Upper lobe of left lung (tissue), 6 donors: ENCODE results near the gene NSUN2. TPM values are rescaled to one million over a fixed set of nuclear protein-coding genes. Genes with fewer than 3 reads are reported as not detected.
A peak's percentile ranks its signal among the peaks of the same experiment; 100 is the strongest.
"Not testable (repeated sequence)": the region's sequence is repeated elsewhere in the genome, so short reads cannot be mapped to it uniquely, and the experiment has no call there.

Experiments used
- ATAC-seq, 2 donors: fragments of 200-7000 bp; cut with Tn5 transposase; one replicate each; pipeline ENCODE4 v1.9.1; 2022; ENCODE audit warnings: mild to moderate bottlenecking in 2 of 2, moderate library complexity in 2 of 2; ENCODE audit not compliant: low FRiP score in 2 of 2
- DNase-seq, 2 donors: peaks; one replicate each; pipeline ENCODE4 v3.0.0-alpha.2; 2019 to 2020
- H3K27ac ChIP-seq, 4 donors: fragments of 200-600 bp; sonication (generic); one replicate each; pipeline ENCODE4 v1.5.1; 2016 to 2019
- H3K27me3 ChIP-seq, 4 donors: fragments of 200-600 bp; sonication (generic); one replicate each; pipeline ENCODE4 v1.5.1; 2017 to 2019
- H3K36me3 ChIP-seq, 4 donors: fragments of 200-600 bp; sonication (generic); one replicate each; pipeline ENCODE4 v1.5.1; 2016 to 2019
- H3K4me1 ChIP-seq, 4 donors: fragments of 200-600 bp; sonication (generic); one replicate each; pipeline ENCODE4 v1.5.1; 2018 to 2019
- H3K4me3 ChIP-seq, 4 donors: fragments of 200-600 bp; sonication (generic); one replicate each; pipeline ENCODE4 v1.5.1; 2017 to 2019; ENCODE audit warnings: mild to moderate bottlenecking in 2 of 4, moderate library complexity in 1 of 4
- H3K9me3 ChIP-seq, 4 donors: fragments of 200-600 bp; sonication (generic); one replicate each; pipeline ENCODE4 v1.5.1; 2018 to 2019
- EP300 ChIP-seq, 4 donors: sonication (generic); formaldehyde crosslinking; IDR thresholded peaks; one replicate each; pipeline ENCODE4 v1.5.1; 2017; ENCODE audit warnings: antibody characterized with exemption in 4 of 4, control low read depth in 2 of 4
- POLR2A ChIP-seq, 4 donors: fragments of 450-650 bp; IDR thresholded peaks; one replicate each; pipeline ENCODE4 v1.5.1; 2016 to 2017; ENCODE audit warnings: antibody characterized with exemption in 4 of 4, mild to moderate bottlenecking in 2 of 4
- POLR2AphosphoS5 ChIP-seq, 2 donors: sonication (generic); formaldehyde crosslinking; IDR thresholded peaks; one replicate each; pipeline ENCODE4 v1.5.1; 2017; ENCODE audit warnings: antibody characterized with exemption in 2 of 2
- WGBS, 2 donors: methylation state at CpG; one replicate each; pipeline ENCODE4 v1.1.5; 2017 to 2018; 5-methylcytosine and 5-hydroxymethylcytosine counted together
- total RNA-seq, 6 donors: library from RNA; depleted of rRNA in 4 of 6; stranded (reverse); fragments of >200 nt in 4 of 6; gene quantifications; one replicate each; pipeline versions ENCODE4 v1.1.0 to v1.2.1, GENCODE V29; 2016 to 2021
- TF ChIP-seq, protein P1 (sequence below), 6 experiments: fragments of 450-650 bp in 4 of 6; fragments of 200-600 bp in 2 of 6; sonication (generic) in 2 of 6; IDR thresholded peaks; one replicate each; pipeline ENCODE4 v1.5.1; 2016 to 2019; ENCODE audit warnings: antibody characterized with exemption in 6 of 6
- donor health status: DM: no; HTN: no; CAD: no; lungs with moderate emphysema.
- donor health status: DM: no; HTN: yes; CAD: no; lungs with severe emphysema.

Gene NSUN2
- total RNA-seq, 6 donors from 2014 or later, result 41.9 to 92.2 (median 52.2) TPM

DNA sequence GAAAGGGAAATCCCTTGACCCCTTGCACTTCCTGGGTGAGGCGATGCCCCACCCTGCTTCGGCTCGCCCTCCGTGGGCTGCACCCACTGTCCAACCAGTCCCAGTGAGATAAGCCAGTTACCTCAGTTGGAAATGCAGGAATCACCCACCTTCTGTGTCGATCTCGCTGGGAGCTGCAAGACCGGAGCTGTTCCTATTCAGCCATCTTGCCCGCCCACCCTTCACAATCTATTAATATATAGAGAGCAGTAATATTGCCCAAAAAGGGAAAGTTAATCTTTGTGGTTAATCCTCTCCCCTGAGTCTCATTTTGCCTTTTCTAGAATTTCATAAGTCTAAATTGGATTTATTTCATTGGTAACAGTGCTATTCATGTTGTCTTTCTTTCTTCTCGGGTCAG lies 16.8 kb upstream of the NSUN2 start:
- no peak for DNase-seq

GRCh38 chr5:6649186-6649585 lies 16.3 kb upstream of the NSUN2 start:
- no peak for ATAC-seq
- no peak overlapping the region for H3K27ac ChIP-seq
- no peak overlapping the region for H3K4me3 ChIP-seq
- H3K36me3 ChIP-seq, result peaks cover 0 to 21% (median 0%) of the 10 kb centered on the region in 4 donors
- DNase-seq, result no peak
- H3K27me3 ChIP-seq, result no peaks in the 10 kb centered on the region
- H3K4me1 ChIP-seq, result no peaks in the 10 kb centered on the region
- TF ChIP-seq, protein P1, sequence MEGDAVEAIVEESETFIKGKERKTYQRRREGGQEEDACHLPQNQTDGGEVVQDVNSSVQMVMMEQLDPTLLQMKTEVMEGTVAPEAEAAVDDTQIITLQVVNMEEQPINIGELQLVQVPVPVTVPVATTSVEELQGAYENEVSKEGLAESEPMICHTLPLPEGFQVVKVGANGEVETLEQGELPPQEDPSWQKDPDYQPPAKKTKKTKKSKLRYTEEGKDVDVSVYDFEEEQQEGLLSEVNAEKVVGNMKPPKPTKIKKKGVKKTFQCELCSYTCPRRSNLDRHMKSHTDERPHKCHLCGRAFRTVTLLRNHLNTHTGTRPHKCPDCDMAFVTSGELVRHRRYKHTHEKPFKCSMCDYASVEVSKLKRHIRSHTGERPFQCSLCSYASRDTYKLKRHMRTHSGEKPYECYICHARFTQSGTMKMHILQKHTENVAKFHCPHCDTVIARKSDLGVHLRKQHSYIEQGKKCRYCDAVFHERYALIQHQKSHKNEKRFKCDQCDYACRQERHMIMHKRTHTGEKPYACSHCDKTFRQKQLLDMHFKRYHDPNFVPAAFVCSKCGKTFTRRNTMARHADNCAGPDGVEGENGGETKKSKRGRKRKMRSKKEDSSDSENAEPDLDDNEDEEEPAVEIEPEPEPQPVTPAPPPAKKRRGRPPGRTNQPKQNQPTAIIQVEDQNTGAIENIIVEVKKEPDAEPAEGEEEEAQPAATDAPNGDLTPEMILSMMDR (IDR thresholded peaks at IDR 0.05), result no peak
- TF ChIP-seq POLR2A (IDR thresholded peaks at IDR 0.05), result no peak
- no peak for TF ChIP-seq EP300 (IDR thresholded peaks at IDR 0.05)
- no peak for TF ChIP-seq POLR2AphosphoS5 (IDR thresholded peaks at IDR 0.05)
- H3K9me3 ChIP-seq, result no peaks in the 10 kb centered on the region
- 59 to 69% methylated on average over 5 to 8 of the region's 10 CpGs for WGBS, 2 donors

More for the DNA sequence above, 16.8 kb upstream of the NSUN2 start:
- peaks cover 0 to 20% (median 0%) of the 10 kb centered on the region in 4 donors for H3K36me3 ChIP-seq
- no peak for TF ChIP-seq POLR2AphosphoS5 (IDR thresholded peaks at IDR 0.05)
- TF ChIP-seq, protein P1 (IDR thresholded peaks at IDR 0.05), result no peak
- no peak for TF ChIP-seq POLR2A (IDR thresholded peaks at IDR 0.05)
- no peak for TF ChIP-seq EP300 (IDR thresholded peaks at IDR 0.05)
- H3K9me3 ChIP-seq, result no peaks in the 10 kb centered on the region
- ATAC-seq, result no peak
- H3K4me1 ChIP-seq, result no peaks in the 10 kb centered on the region
- no peak overlapping the region for H3K4me3 ChIP-seq
- no peak overlapping the region for H3K27ac ChIP-seq
- WGBS, 2 donors, result 92 to 96% methylated on average over 9 of the region's 9 CpGs
- H3K27me3 ChIP-seq, result no peaks in the 10 kb centered on the region

DNA sequence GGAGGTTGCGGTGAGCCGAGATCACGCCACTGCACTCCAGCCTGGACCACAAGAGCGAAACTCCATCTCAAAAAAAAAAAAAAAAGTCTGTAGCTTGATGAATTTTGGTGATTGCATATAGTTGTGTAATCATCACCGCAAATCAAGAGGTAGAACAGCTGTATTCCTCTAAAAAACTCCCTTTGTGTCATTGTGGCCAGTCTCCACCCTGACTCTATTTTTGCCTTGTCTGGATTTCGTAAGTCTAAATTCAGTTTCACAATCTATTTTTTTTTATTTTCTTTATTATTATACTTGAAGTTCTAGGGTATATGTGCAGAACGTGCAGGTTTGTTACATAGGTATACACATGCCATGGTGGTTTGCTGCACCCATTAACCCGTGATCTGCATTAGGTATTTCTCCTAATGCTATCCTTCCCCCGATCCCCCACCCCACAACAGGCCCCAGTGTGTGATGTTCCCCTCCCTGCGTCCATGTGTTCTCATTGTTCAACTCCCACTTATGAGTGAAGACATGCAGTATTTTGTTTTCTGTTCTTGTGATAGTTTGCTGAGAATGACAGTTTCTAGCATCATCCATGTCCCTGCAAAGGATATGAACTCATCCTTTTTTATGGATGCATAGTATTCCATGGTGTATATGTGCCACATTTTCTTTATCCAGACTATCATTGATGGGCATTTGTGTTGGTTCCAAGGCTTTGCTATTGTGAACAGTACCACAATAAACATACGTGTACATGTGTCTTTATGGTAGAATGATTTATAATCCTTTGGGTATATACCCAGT lies 12.9 kb upstream of the NSUN2 start:
- WGBS, 2 donors, result 74 to 86% methylated on average over 11 of the region's 11 CpGs
- ATAC-seq, result peak in 1 of 2 donors; percentile 32

DNA sequence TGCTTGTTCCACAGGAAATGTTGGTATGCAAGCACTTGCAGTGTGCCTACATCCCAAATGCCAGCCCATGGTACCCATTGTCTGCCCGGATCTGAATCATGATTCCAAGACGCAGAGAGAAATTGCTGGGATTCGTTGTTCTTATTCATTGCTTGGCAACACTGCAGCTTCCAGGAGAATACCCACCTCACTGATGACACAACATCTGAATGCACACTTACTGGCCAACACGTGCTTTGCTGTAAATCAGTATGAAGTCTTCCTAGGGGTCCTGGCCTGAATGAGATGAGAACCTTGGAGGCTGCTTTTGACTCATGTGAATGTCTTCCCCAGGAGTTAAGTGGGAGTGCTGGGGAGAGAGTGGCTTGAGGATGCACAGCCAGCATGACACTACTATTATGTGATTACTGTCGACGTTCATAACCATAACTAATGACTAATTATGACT lies 12.0 kb upstream of the NSUN2 start:
- ATAC-seq, result no peak
- WGBS, 2 donors, result 93 to 94% methylated on average over 6 of the region's 6 CpGs

More for the DNA sequence above, 12.9 kb upstream of the NSUN2 start:
- not testable (repeated sequence) for H3K4me1 ChIP-seq, H3K9me3 ChIP-seq, H3K27ac ChIP-seq, H3K4me3 ChIP-seq, DNase-seq, H3K36me3 ChIP-seq, H3K27me3 ChIP-seq

GRCh38 chr5:6642655-6643054 lies 9.8 kb upstream of the NSUN2 start:
- H3K9me3 ChIP-seq, result no peaks in the 10 kb centered on the region
- H3K4me3 ChIP-seq, result no peak overlapping the region
- H3K36me3 ChIP-seq, result peaks cover 0 to 4% (median 0%) of the 10 kb centered on the region in 4 donors
- no peak overlapping the region for H3K27ac ChIP-seq
- no peaks in the 10 kb centered on the region for H3K27me3 ChIP-seq
- TF ChIP-seq POLR2AphosphoS5 (IDR thresholded peaks at IDR 0.05) (no peak), POLR2A (IDR thresholded peaks at IDR 0.05) (no peak), EP300 (IDR thresholded peaks at IDR 0.05) (no peak)
- TF ChIP-seq, protein P1 (IDR thresholded peaks at IDR 0.05), result no peak
- DNase-seq, result no peak
- no peak for ATAC-seq
- H3K4me1 ChIP-seq, result no peaks in the 10 kb centered on the region
- 86 to 100% methylated on average over 1 of the region's 1 CpG for WGBS, 2 donors

More for the DNA sequence above, 12.0 kb upstream of the NSUN2 start:
- no peaks in the 10 kb centered on the region for H3K9me3 ChIP-seq
- DNase-seq, result no peak
- no peaks in the 10 kb centered on the region for H3K4me1 ChIP-seq
- peaks cover 0 to 4% (median 0%) of the 10 kb centered on the region in 4 donors for H3K36me3 ChIP-seq
- H3K27me3 ChIP-seq, result no peaks in the 10 kb centered on the region
- H3K4me3 ChIP-seq, result no peak overlapping the region
- H3K27ac ChIP-seq, result no peak overlapping the region
- TF ChIP-seq, protein P1 (IDR thresholded peaks at IDR 0.05), result no peak
- TF ChIP-seq POLR2A (IDR thresholded peaks at IDR 0.05) (no peak), POLR2AphosphoS5 (IDR thresholded peaks at IDR 0.05) (no peak), EP300 (IDR thresholded peaks at IDR 0.05) (no peak)
